GM18526 (cell line): ENCODE data around the gene ROR1.

ENCODE experiments used
- POLR2A ChIP-seq: IDR thresholded peaks from 3 replicates; pipeline ENCODE4 v1.6.1; 2011; ENCODE audit not compliant: insufficient read length; ENCODE audit errors: extremely low read depth

ROR1 gene

GRCh38 chr1:63748641-63749040 lies 25.2 kb upstream of the ROR1 start:
- no peak for TF ChIP-seq POLR2A

GRCh38 chr1:63750721-63751120 lies 23.1 kb upstream of the ROR1 start:
- no peak for TF ChIP-seq POLR2A

GRCh38 chr1:63752176-63752575 lies 21.6 kb upstream of the ROR1 start:
- no peak for TF ChIP-seq POLR2A

- TF ChIP-seq POLR2A = no peak
Measured at GRCh38 chr1:63753591-63753990, 20.2 kb upstream of the ROR1 start.

- TF ChIP-seq POLR2A = no peak
Measured at GRCh38 chr1:63756839-63757238, 17.0 kb upstream of the ROR1 start.

GRCh38 chr1:63757334-63757733 lies 16.5 kb upstream of the ROR1 start:
- TF ChIP-seq POLR2A = no peak

GRCh38 chr1:63758791-63759190 lies 15.0 kb upstream of the ROR1 start:
- TF ChIP-seq POLR2A = no peak

- no peak for TF ChIP-seq POLR2A
Measured at GRCh38 chr1:63759778-63760177, 14.0 kb upstream of the ROR1 start.

- no peak for TF ChIP-seq POLR2A
Measured at GRCh38 chr1:63770381-63770780, 3.4 kb upstream of the ROR1 start.

- TF ChIP-seq POLR2A = no peak
Measured at GRCh38 chr1:63772201-63772600, 1.6 kb upstream of the ROR1 start.

- TF ChIP-seq POLR2A = no peak
Measured at GRCh38 chr1:63772876-63773275, 941 bp upstream of the ROR1 start.

- no peak for TF ChIP-seq POLR2A
Measured at GRCh38 chr1:63773496-63773814, 362 bp upstream of the ROR1 start.

- no peak for TF ChIP-seq POLR2A
Measured at GRCh38 chr1:63774617-63775417, 1.0 kb downstream of the ROR1 start.

- no peak for TF ChIP-seq POLR2A
Measured at GRCh38 chr1:63775418-63776127, 1.8 kb downstream of the ROR1 start.

GRCh38 chr1:63777286-63777685 lies 3.5 kb downstream of the ROR1 start:
- TF ChIP-seq POLR2A = no peak

- TF ChIP-seq POLR2A = no peak
Measured at GRCh38 chr1:63777965-63778880, 4.4 kb downstream of the ROR1 start.
